Neutrophil (primary cell): ENCODE measurements around the gene CLSTN2.

Experiments
- H3K27ac ChIP-seq: fragments of 200-600 bp; sonication (generic); 2 replicates; pipeline ENCODE4 v1.5.1; 2016; ENCODE audit warnings: mild to moderate bottlenecking, moderate library complexity
- H3K27me3 ChIP-seq: fragments of 200-600 bp; sonication (generic); 2 replicates; pipeline ENCODE4 v1.6.0; 2016; ENCODE audit warnings: mild to moderate bottlenecking
- H3K36me3 ChIP-seq: fragments of 200-600 bp; sonication (generic); 2 replicates; pipeline ENCODE4 v1.5.1; 2017
- H3K4me1 ChIP-seq, 2 experiments: fragments of 200-600 bp in 1 of 2; sonication (generic) in 1 of 2; 1 replicate in 1 of 2; 2 replicates in 1 of 2; pipeline versions ENCODE4 v1.5.1 to v1.6.1; 2013 to 2016; ENCODE audit warnings: low read depth in 1 of 2, low read length in 1 of 2, mild to moderate bottlenecking in 1 of 2, moderate library complexity in 1 of 2; ENCODE audit not compliant: control insufficient read depth in 1 of 2, insufficient read depth in 1 of 2
- H3K4me3 ChIP-seq, 2 experiments: fragments of 200-600 bp in 1 of 2; sonication (generic) in 1 of 2; 1 replicate in 1 of 2; 2 replicates in 1 of 2; pipeline ENCODE4 v1.5.1; 2013 to 2016; ENCODE audit warnings: low read depth in 1 of 2, low read length in 1 of 2, mild to moderate bottlenecking in 1 of 2, moderate library complexity in 1 of 2
- H3K9me3 ChIP-seq: fragments of 200-600 bp; sonication (generic); 2 replicates; pipeline ENCODE4 v1.5.1; 2016
- CTCF ChIP-seq: fragments of 200-600 bp; sonication (generic); IDR thresholded peaks from 2 replicates; pipeline ENCODE4 v1.5.1; 2016; ENCODE audit warnings: antibody characterized with exemption

The CLSTN2 gene

DNA sequence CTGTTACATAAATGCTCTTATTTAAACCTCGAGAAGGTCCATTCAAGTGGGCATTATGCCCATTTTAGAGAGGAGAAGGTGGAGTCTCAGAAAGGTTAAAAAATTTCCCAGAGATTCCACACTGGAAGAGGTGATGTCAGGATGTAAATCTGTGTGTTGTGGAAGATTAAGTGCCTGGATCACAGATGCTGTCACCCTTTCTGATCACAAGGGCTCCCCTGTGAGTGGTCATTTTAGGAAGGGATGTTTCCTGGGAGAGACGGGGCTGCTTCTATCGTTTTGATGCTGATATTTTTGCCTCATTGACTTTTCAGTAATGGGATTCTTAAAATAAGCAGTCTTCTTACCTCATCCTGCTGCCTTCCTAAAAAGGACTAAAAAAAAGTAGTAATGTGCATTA, 132.5 kb downstream of the CLSTN2 start:
- no peaks in the 10 kb centered on the region for H3K9me3 ChIP-seq
- no peak overlapping the region for H3K4me3 ChIP-seq
- H3K36me3 ChIP-seq = no peaks in the 10 kb centered on the region
- TF ChIP-seq CTCF = no peak
- H3K27me3 ChIP-seq = no peaks in the 10 kb centered on the region
- no peaks in the 10 kb centered on the region for H3K4me1 ChIP-seq
- no peak overlapping the region for H3K27ac ChIP-seq

DNA sequence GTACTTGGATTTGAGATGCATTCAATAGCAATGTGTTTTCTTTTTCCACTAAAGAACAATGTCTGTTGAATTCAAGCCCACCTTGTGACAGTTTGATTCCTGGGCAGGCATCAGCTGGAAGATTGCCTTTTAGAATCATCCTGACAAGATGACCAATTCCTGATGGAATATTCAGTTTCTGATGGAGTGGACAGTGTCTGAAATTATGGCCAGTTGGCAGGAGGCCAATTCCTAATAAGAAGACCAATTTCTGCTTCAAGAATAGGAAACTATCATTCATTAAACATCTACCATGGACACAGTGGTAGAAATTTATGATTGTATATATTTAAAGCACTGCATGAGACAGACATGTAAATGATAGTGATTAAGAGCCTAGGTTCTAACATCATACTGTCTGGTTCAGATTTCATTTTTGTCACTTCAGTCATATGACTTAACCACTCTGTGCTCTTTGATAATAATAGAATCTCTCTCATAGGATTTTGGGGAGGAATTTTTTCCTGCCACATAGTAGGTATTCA, 133.6 kb downstream of the CLSTN2 start:
- Histone ChIP-seq H3K27me3 (no peaks in the 10 kb centered on the region), H3K4me3 (no peak overlapping the region), H3K27ac (no peak overlapping the region), H3K36me3 (no peaks in the 10 kb centered on the region), H3K9me3 (no peaks in the 10 kb centered on the region), H3K4me1 (no peaks in the 10 kb centered on the region)
- no peak for TF ChIP-seq CTCF

GRCh38 chr3:140073278-140074045, 138.5 kb downstream of the CLSTN2 start:
- Histone ChIP-seq H3K4me1 (no peaks in the 10 kb centered on the region), H3K36me3 (no peaks in the 10 kb centered on the region), H3K4me3 (no peak overlapping the region), H3K27me3 (no peaks in the 10 kb centered on the region), H3K9me3 (no peaks in the 10 kb centered on the region), H3K27ac (no peak overlapping the region)
- TF ChIP-seq CTCF = no peak

GRCh38 chr3:140076552-140076951, 141.6 kb downstream of the CLSTN2 start:
- Histone ChIP-seq H3K9me3 (no peaks in the 10 kb centered on the region), H3K36me3 (no peaks in the 10 kb centered on the region), H3K4me3 (no peak overlapping the region), H3K4me1 (no peaks in the 10 kb centered on the region), H3K27ac (no peak overlapping the region), H3K27me3 (no peaks in the 10 kb centered on the region)
- no peak for TF ChIP-seq CTCF

GRCh38 chr3:140077406-140077805, 142.4 kb downstream of the CLSTN2 start:
- no peak overlapping the region for H3K4me3 ChIP-seq
- H3K9me3 ChIP-seq = no peaks in the 10 kb centered on the region
- no peak overlapping the region for H3K27ac ChIP-seq
- no peaks in the 10 kb centered on the region for H3K36me3 ChIP-seq
- H3K27me3 ChIP-seq = no peaks in the 10 kb centered on the region
- TF ChIP-seq CTCF = no peak
- H3K4me1 ChIP-seq = no peaks in the 10 kb centered on the region
